Mesenchymal stem cell (in vitro differentiated cells and primary cell): ENCODE results near the gene ST8SIA5.
A peak's percentile ranks its signal among the peaks of the same experiment; 100 is the strongest.

Experiments
- DNase-seq: peaks from one replicate; pipeline ENCODE4 v3.0.0-alpha.2; 2013
- H2AFZ ChIP-seq: one replicate; pipeline ENCODE4 v1.6.1; 2013; ENCODE audit warnings: low read depth, mild to moderate bottlenecking, control low read depth, inconsistent platforms, low read length, moderate library complexity
- H2AK5ac ChIP-seq: 2 replicates; pipeline ENCODE4 v1.6.1; 2013; ENCODE audit warnings: low read length, moderate library complexity, mild to moderate bottlenecking, inconsistent platforms; ENCODE audit not compliant: severe bottlenecking
- H2BK120ac ChIP-seq: one replicate; pipeline ENCODE4 v1.6.1; 2013; ENCODE audit warnings: low read depth, mild to moderate bottlenecking, inconsistent platforms, low read length, moderate library complexity
- H2BK12ac ChIP-seq, 2 experiments: one replicate each; pipeline ENCODE4 v1.6.1; 2013; ENCODE audit warnings: inconsistent platforms in 2 of 2, low read length in 2 of 2, mild to moderate bottlenecking in 2 of 2, moderate library complexity in 2 of 2, control low read depth in 1 of 2
- H2BK15ac ChIP-seq: one replicate; pipeline ENCODE4 v1.6.1; 2013; ENCODE audit warnings: mild to moderate bottlenecking, low read depth, inconsistent platforms; ENCODE audit not compliant: poor library complexity, severe bottlenecking
- H2BK5ac ChIP-seq: 2 replicates; pipeline ENCODE4 v1.6.1; 2013; ENCODE audit warnings: low read depth, mild to moderate bottlenecking, low read length, control low read depth, inconsistent platforms; ENCODE audit not compliant: poor library complexity, severe bottlenecking
- H3K14ac ChIP-seq, 2 experiments: one replicate each; pipeline ENCODE4 v1.6.1; 2013; ENCODE audit warnings: inconsistent platforms in 2 of 2, low read length in 2 of 2, control low read depth in 1 of 2, mild to moderate bottlenecking in 1 of 2, moderate library complexity in 1 of 2
- H3K18ac ChIP-seq, 2 experiments: one replicate each; pipeline ENCODE4 v1.6.1; 2013; ENCODE audit warnings: inconsistent platforms in 2 of 2, low read length in 2 of 2, control low read depth in 1 of 2, low read depth in 1 of 2, mild to moderate bottlenecking in 1 of 2
- H3K23ac ChIP-seq, 2 experiments: one replicate each; pipeline ENCODE4 v1.6.1; 2013; ENCODE audit warnings: inconsistent platforms in 2 of 2, low read length in 2 of 2, mild to moderate bottlenecking in 2 of 2, moderate library complexity in 2 of 2, control low read depth in 1 of 2
- H3K27ac ChIP-seq: 2 replicates; pipeline ENCODE4 v1.5.1; 2013; ENCODE audit warnings: mild to moderate bottlenecking, moderate library complexity, low read length, control low read depth, inconsistent platforms; ENCODE audit not compliant: poor library complexity, severe bottlenecking
- H3K27me3 ChIP-seq, 2 experiments: 2 replicates each; pipeline versions ENCODE4 v1.6.1 to v1.7.0; 2013; ENCODE audit warnings: low read length in 2 of 2, mild to moderate bottlenecking in 2 of 2, moderate library complexity in 2 of 2, control low read depth in 1 of 2, inconsistent platforms in 1 of 2; ENCODE audit not compliant: control insufficient read depth in 1 of 2, insufficient read depth in 1 of 2
- H3K36me3 ChIP-seq, 2 experiments: 2 replicates each; pipeline versions ENCODE4 v1.6.1 to v1.7.0; 2013; ENCODE audit warnings: low read length in 2 of 2, control low read depth in 1 of 2, inconsistent platforms in 1 of 2, low read depth in 1 of 2, mild to moderate bottlenecking in 1 of 2; ENCODE audit not compliant: insufficient read depth in 2 of 2, control insufficient read depth in 1 of 2
- H3K4ac ChIP-seq, 2 experiments: one replicate each; pipeline ENCODE4 v1.6.1; 2013; ENCODE audit warnings: inconsistent platforms in 2 of 2, low read length in 2 of 2, mild to moderate bottlenecking in 2 of 2, moderate library complexity in 2 of 2, control low read depth in 1 of 2, low read depth in 1 of 2
- H3K4me1 ChIP-seq: 2 replicates; pipeline ENCODE4 v1.6.1; 2013; ENCODE audit warnings: low read depth, low read length, control low read depth; ENCODE audit not compliant: control insufficient read depth, insufficient read depth
- H3K4me2 ChIP-seq: 2 replicates; pipeline ENCODE4 v1.6.1; 2013; ENCODE audit warnings: low read length, mild to moderate bottlenecking, inconsistent platforms; ENCODE audit not compliant: poor library complexity, severe bottlenecking
- H3K4me3 ChIP-seq, 2 experiments: 2 replicates each; pipeline versions ENCODE4 v1.5.1 to v1.7.0; 2013; ENCODE audit warnings: low read length in 2 of 2, mild to moderate bottlenecking in 2 of 2, control low read depth in 1 of 2, low read depth in 1 of 2; ENCODE audit not compliant: insufficient read depth in 1 of 2
- H3K79me1 ChIP-seq: replicated peaks from 2 replicates; pipeline ENCODE4 v1.6.1; 2013; ENCODE audit warnings: mild to moderate bottlenecking, control low read depth, low read length, inconsistent platforms; ENCODE audit not compliant: poor library complexity, severe bottlenecking
- H3K9ac ChIP-seq: 2 replicates; pipeline ENCODE4 v1.7.0; 2013; ENCODE audit warnings: mild to moderate bottlenecking, low read length, moderate library complexity
- H3K9me3 ChIP-seq: 2 replicates; pipeline ENCODE4 v1.7.0; 2013; ENCODE audit warnings: mild to moderate bottlenecking, low read length; ENCODE audit not compliant: control insufficient read depth
- H4K8ac ChIP-seq: one replicate; pipeline ENCODE4 v1.6.1; 2013; ENCODE audit warnings: inconsistent platforms, mild to moderate bottlenecking, low read length, moderate library complexity
- H4K91ac ChIP-seq: one replicate; pipeline ENCODE4 v1.6.1; 2013; ENCODE audit warnings: mild to moderate bottlenecking, low read length, inconsistent platforms
- WGBS: methylation state at CpG from one replicate; pipeline ENCODE4 v1.1.7; 2013; ENCODE audit warnings: mixed read lengths; 5-methylcytosine and 5-hydroxymethylcytosine counted together

Gene ST8SIA5

GRCh38 chr18:46732201-46732600, 24.7 kb downstream of the ST8SIA5 start:
- H3K9ac ChIP-seq: no peak overlapping the region
- H3K79me1 ChIP-seq: no peaks in the 10 kb centered on the region
- WGBS: 95% methylated on average over 2 of the region's 2 CpGs
- no peak overlapping the region for H2BK5ac ChIP-seq
- H4K91ac ChIP-seq: peak overlapping the region; percentile 72
- peaks cover 5 to 7% of the 10 kb centered on the region in 2 experiments for H3K27me3 ChIP-seq
- no peak overlapping the region for H3K27ac ChIP-seq
- no peak overlapping the region for H2BK12ac ChIP-seq
- DNase-seq: no peak
- no peak overlapping the region for H3K4me3 ChIP-seq
- H3K23ac ChIP-seq: no peak overlapping the region
- H3K4me1 ChIP-seq: no peaks in the 10 kb centered on the region
- no peak overlapping the region for H4K8ac ChIP-seq
- peaks cover 24% of the 10 kb centered on the region for H3K9me3 ChIP-seq
- H3K4me2 ChIP-seq: no peak overlapping the region
- no peak overlapping the region for H2BK15ac ChIP-seq
- no peaks in the 10 kb centered on the region for H3K36me3 ChIP-seq
- H3K14ac ChIP-seq: no peak overlapping the region
- H2AK5ac ChIP-seq: no peak overlapping the region
- H2AFZ ChIP-seq: no peak overlapping the region
- no peak overlapping the region for H2BK120ac ChIP-seq
- H3K4ac ChIP-seq: no peak overlapping the region
- H3K18ac ChIP-seq: no peak overlapping the region

- H3K18ac ChIP-seq: no peak overlapping the region
These were observed 25.5 kb downstream of the ST8SIA5 start for GRCh38 chr18:46731316-46731715.

GRCh38 chr18:46728219-46728930, 28.5 kb downstream of the ST8SIA5 start:
- Histone ChIP-seq H2BK120ac (no peak overlapping the region), H3K4me2 (no peak overlapping the region), H4K8ac (no peak overlapping the region), H2BK12ac (no peak overlapping the region), H3K4me3 (no peak overlapping the region), H3K4ac (no peak overlapping the region), H3K9me3 (peaks cover 24% of the 10 kb centered on the region), H3K9ac (no peak overlapping the region), H3K27me3 (no peaks in the 10 kb centered on the region), H3K79me1 (no peaks in the 10 kb centered on the region), H3K23ac (no peak overlapping the region), H3K36me3 (no peaks in the 10 kb centered on the region), H2BK15ac (no peak overlapping the region), H3K18ac (no peak overlapping the region), H4K91ac (no peak overlapping the region), H3K14ac (no peak overlapping the region), H3K27ac (no peak overlapping the region), H2AFZ (no peak overlapping the region), H2BK5ac (no peak overlapping the region), H2AK5ac (no peak overlapping the region), H3K4me1 (no peaks in the 10 kb centered on the region)
- WGBS: 94% methylated on average over 6 of the region's 6 CpGs
- DNase-seq: no peak

More at GRCh38 chr18:46731316-46731715, 25.5 kb downstream of the ST8SIA5 start:
- no peaks in the 10 kb centered on the region for H3K79me1 ChIP-seq
- no peak overlapping the region for H2AFZ ChIP-seq
- no peak overlapping the region for H2BK5ac ChIP-seq
- no peak overlapping the region for H3K27ac ChIP-seq
- H2BK12ac ChIP-seq: no peak overlapping the region
- H2AK5ac ChIP-seq: no peak overlapping the region
- H4K91ac ChIP-seq: no peak overlapping the region
- H2BK15ac ChIP-seq: no peak overlapping the region
- no peak overlapping the region for H3K23ac ChIP-seq
- no peaks in the 10 kb centered on the region for H3K4me1 ChIP-seq
- no peak overlapping the region for H3K4ac ChIP-seq
- peaks cover 24% of the 10 kb centered on the region for H3K9me3 ChIP-seq
- H3K4me2 ChIP-seq: no peak overlapping the region
- H3K9ac ChIP-seq: no peak overlapping the region
- DNase-seq: no peak
- no peak overlapping the region for H3K14ac ChIP-seq
- no peak overlapping the region for H4K8ac ChIP-seq
- H3K36me3 ChIP-seq: no peaks in the 10 kb centered on the region
- no peak overlapping the region for H3K4me3 ChIP-seq
- H3K27me3 ChIP-seq: peaks cover 0 to 2% of the 10 kb centered on the region in 2 experiments
- H2BK120ac ChIP-seq: no peak overlapping the region
- WGBS: 73% methylated on average over 8 of the region's 8 CpGs

GRCh38 chr18:46727177-46727576, 29.7 kb downstream of the ST8SIA5 start:
- H3K4me1 ChIP-seq: no peaks in the 10 kb centered on the region
- H2BK5ac ChIP-seq: no peak overlapping the region
- H3K4me3 ChIP-seq: no peak overlapping the region
- no peak overlapping the region for H2AFZ ChIP-seq
- H2BK120ac ChIP-seq: no peak overlapping the region
- H2AK5ac ChIP-seq: no peak overlapping the region
- no peak overlapping the region for H2BK12ac ChIP-seq
- H3K14ac ChIP-seq: no peak overlapping the region
- 100% methylated on average over 1 of the region's 1 CpG for WGBS
- no peak overlapping the region for H3K4ac ChIP-seq
- no peak overlapping the region for H3K27ac ChIP-seq
- no peak overlapping the region for H4K91ac ChIP-seq
- H3K27me3 ChIP-seq: no peaks in the 10 kb centered on the region
- no peak overlapping the region for H3K9ac ChIP-seq
- no peak overlapping the region for H4K8ac ChIP-seq
- no peaks in the 10 kb centered on the region for H3K79me1 ChIP-seq
- H3K36me3 ChIP-seq: no peaks in the 10 kb centered on the region
- H3K4me2 ChIP-seq: no peak overlapping the region
- H3K18ac ChIP-seq: no peak overlapping the region
- peaks cover 24% of the 10 kb centered on the region for H3K9me3 ChIP-seq
- no peak overlapping the region for H2BK15ac ChIP-seq
- no peak overlapping the region for H3K23ac ChIP-seq
- no peak for DNase-seq
